ENCODE data around the gene EHF. TPM values are rescaled to one million over a fixed set of nuclear protein-coding genes. Genes with fewer than 3 reads are reported as not detected.
A peak's percentile ranks its signal among the peaks of the same experiment; 100 is the strongest.

Gene EHF
- total RNA-seq, 1 donor from 2014 or later: 121 TPM

DNA sequence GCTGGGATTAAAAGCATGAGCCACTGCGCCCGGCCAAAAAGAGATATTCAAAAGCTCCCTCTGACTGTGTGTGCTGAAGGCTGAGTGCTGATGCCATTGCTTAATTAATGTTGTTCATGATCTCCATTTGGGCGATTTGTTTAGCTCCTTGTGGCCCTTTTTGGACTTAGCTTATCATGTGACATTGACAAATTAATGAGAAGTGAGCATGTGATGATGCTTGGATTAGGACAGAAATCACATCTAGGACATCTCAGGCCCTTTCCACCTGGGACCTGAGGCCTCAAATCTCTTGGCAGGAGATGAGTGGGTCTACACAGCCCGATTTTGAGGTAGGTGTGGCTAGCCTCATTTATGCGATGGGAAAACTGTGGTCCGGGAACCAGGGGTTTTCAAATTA, 10.4 kb downstream of the EHF start:
- Histone ChIP-seq H3K36me3 (no peaks in the 10 kb centered on the region), H3K4me1 (peaks cover 37% of the 10 kb centered on the region), H3K9me3 (no peaks in the 10 kb centered on the region), H3K27ac (peak overlapping the region; percentile 41), H3K27me3 (no peaks in the 10 kb centered on the region), H3K4me3 (no peak overlapping the region)
- no peak for DNase-seq (ENCODE audit: extremely low spot score in 2 of 2)
- TF ChIP-seq POLR2AphosphoS5 (IDR thresholded peaks at IDR 0.05; ENCODE audit: insufficient read depth in 1 of 2, low read depth in 1 of 2): no peak
- TF ChIP-seq, protein P1, sequence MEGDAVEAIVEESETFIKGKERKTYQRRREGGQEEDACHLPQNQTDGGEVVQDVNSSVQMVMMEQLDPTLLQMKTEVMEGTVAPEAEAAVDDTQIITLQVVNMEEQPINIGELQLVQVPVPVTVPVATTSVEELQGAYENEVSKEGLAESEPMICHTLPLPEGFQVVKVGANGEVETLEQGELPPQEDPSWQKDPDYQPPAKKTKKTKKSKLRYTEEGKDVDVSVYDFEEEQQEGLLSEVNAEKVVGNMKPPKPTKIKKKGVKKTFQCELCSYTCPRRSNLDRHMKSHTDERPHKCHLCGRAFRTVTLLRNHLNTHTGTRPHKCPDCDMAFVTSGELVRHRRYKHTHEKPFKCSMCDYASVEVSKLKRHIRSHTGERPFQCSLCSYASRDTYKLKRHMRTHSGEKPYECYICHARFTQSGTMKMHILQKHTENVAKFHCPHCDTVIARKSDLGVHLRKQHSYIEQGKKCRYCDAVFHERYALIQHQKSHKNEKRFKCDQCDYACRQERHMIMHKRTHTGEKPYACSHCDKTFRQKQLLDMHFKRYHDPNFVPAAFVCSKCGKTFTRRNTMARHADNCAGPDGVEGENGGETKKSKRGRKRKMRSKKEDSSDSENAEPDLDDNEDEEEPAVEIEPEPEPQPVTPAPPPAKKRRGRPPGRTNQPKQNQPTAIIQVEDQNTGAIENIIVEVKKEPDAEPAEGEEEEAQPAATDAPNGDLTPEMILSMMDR (IDR thresholded peaks at IDR 0.05): no peak
- TF ChIP-seq POLR2A (IDR thresholded peaks at IDR 0.05): no peak
- intact Hi-C loops (cut with DNase I): no loop called here

DNA sequence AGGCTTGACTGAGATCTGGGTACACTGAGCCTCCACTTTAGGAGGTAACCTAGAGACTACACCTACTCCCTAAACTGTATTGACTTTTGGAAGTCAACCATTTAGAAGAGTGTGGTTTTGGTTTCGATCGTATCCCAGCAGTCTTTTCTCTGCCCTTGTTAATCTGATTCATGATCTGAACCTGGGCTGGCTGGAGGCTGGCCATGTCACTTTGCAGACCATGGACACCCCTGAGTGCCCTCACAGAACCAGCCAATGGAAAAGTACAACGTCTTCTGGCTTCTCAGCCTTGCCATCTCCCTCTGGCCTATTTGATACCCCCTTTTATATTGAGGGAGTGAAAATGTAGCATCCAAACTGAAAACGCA, 10.8 kb downstream of the EHF start:
- no peak for DNase-seq (ENCODE audit: extremely low spot score in 2 of 2)
- intact Hi-C loops (cut with DNase I): no loop called here
- Histone ChIP-seq H3K36me3 (no peaks in the 10 kb centered on the region), H3K27me3 (no peaks in the 10 kb centered on the region), H3K9me3 (no peaks in the 10 kb centered on the region), H3K4me1 (peaks cover 40% of the 10 kb centered on the region), H3K27ac (peak overlapping the region; percentile 41), H3K4me3 (no peak overlapping the region)
- TF ChIP-seq POLR2A (IDR thresholded peaks at IDR 0.05): no peak
- TF ChIP-seq, protein P1 (IDR thresholded peaks at IDR 0.05): no peak
- no peak for TF ChIP-seq POLR2AphosphoS5 (IDR thresholded peaks at IDR 0.05; ENCODE audit: insufficient read depth in 1 of 2, low read depth in 1 of 2)

DNA sequence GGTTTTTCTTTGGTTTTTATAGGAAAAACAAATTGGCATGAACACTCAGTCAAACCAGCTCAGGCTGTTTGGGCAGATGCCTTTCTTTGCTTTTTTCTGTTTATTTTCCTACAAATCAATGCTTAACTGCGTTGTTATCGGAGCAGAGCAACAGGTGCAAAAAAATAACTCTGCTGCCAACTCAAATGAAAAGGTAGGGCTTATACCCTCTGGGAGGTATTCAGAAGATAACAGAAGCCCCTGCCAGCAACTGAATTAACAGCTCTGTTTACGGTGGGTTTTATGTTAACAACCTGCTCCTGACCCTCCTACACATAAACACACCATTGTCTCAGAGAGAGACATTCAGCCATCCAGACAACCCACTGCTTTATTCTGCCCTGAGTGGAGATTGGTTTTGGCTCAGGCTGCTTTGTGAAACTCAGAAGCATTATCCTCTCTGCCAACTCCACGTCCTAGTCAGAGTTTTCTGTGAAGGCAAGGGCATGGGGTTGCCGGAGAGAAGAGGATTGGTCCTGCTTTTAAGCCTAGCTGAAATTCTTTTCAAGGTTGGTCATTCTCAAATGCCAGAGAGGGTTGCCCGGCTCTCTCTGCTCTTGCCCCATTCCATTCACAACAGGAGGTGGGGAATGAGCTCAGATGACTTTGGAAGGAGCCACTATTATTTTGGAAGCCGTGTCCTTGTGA, 11.4 kb downstream of the EHF start:
- peaks cover 44% of the 10 kb centered on the region for H3K4me1 ChIP-seq
- no peaks in the 10 kb centered on the region for H3K27me3 ChIP-seq
- H3K36me3 ChIP-seq: no peaks in the 10 kb centered on the region
- H3K4me3 ChIP-seq: no peak overlapping the region
- H3K27ac ChIP-seq: peak overlapping the region; percentile 41
- TF ChIP-seq, protein P1 (IDR thresholded peaks at IDR 0.05): no peak
- no peak for TF ChIP-seq POLR2AphosphoS5 (IDR thresholded peaks at IDR 0.05; ENCODE audit: insufficient read depth in 1 of 2, low read depth in 1 of 2)
- TF ChIP-seq POLR2A (IDR thresholded peaks at IDR 0.05): no peak
- intact Hi-C loops (cut with DNase I): no loop called here
- no peak for DNase-seq (ENCODE audit: extremely low spot score in 2 of 2)
- H3K9me3 ChIP-seq: no peaks in the 10 kb centered on the region

DNA sequence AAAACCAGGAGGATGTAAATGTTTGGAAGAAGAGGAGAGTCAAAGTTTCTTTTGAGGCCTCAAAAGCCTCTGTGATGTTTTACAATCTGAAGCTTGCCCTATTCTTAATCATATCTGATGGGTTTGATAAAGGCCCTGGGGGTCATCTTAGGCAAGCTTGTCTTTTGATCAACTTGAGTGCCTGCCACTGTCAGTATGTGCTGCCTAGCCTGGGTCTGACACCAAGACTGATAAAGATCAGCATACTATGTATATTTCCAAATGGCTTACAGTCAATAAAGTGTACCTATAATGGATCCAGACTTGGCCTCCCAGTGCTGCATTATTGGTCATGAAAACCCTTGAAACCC, 12.7 kb downstream of the EHF start:
- no peak overlapping the region for H3K27ac ChIP-seq
- H3K4me3 ChIP-seq: no peak overlapping the region
- TF ChIP-seq POLR2A (IDR thresholded peaks at IDR 0.05) (no peak), POLR2AphosphoS5 (IDR thresholded peaks at IDR 0.05; ENCODE audit: insufficient read depth in 1 of 2, low read depth in 1 of 2) (no peak)
- TF ChIP-seq, protein P1 (IDR thresholded peaks at IDR 0.05): no peak
- H3K4me1 ChIP-seq: peaks cover 46% of the 10 kb centered on the region
- no peaks in the 10 kb centered on the region for H3K9me3 ChIP-seq
- intact Hi-C loops (cut with DNase I): no loop called here
- H3K27me3 ChIP-seq: no peaks in the 10 kb centered on the region
- no peaks in the 10 kb centered on the region for H3K36me3 ChIP-seq
- no peak for DNase-seq (ENCODE audit: extremely low spot score in 2 of 2)

DNA sequence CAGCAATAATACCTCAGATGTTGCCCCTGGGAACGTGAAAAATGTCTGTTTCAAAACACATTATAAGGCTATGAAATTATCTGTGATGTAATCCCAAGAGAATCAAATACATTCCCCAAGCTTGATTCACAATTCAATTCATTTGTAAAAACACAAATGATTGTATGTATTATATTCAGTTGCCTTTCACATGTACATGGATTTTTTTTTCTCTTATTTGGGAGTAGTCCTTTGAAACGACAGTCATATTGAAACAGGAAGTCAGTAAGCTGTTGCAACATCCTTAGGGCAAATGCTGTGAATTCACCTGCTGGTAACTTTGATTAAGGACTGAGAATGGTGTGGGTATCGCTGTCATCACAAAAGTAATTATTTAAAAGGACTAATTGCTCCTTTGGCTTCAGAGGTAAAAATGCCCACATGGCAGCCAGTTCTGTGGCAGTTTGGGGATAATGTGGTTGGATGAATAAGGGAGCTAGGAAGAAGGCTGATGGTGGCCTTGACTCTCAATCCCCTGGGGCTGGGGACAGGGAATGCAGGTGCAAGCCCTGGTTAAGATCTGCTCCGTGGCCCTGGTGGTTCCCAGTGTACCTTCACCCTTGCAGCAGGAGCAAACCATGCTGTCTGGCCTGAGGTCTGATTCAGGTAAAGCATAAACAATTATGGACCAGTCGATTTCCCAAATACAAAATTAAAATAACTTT, 13.2 kb downstream of the EHF start:
- Histone ChIP-seq H3K36me3 (no peaks in the 10 kb centered on the region), H3K4me3 (no peak overlapping the region), H3K27ac (no peak overlapping the region), H3K9me3 (no peaks in the 10 kb centered on the region), H3K4me1 (peaks cover 51% of the 10 kb centered on the region), H3K27me3 (no peaks in the 10 kb centered on the region)
- DNase-seq (ENCODE audit: extremely low spot score in 2 of 2): no peak
- intact Hi-C loops (cut with DNase I): no loop called here
- TF ChIP-seq POLR2A (IDR thresholded peaks at IDR 0.05) (no peak), POLR2AphosphoS5 (IDR thresholded peaks at IDR 0.05; ENCODE audit: insufficient read depth in 1 of 2, low read depth in 1 of 2) (peak in 1 of 2 donors; percentile 33)

Data from vagina (tissue), 2 donors.